Endothelial cell of umbilical vein (primary cell): Measurements from ENCODE around the gene DYRK1B. TPM values are rescaled to one million over a fixed set of nuclear protein-coding genes. Genes with fewer than 3 reads are reported as not detected.

Experiments used
- BruUV-seq: library from RNA; stranded (reverse); fragments of 400-500 nt; replicated peaks from 2 replicates; lab custom pipeline; 2021; lab: Mats Ljungman, UMichigan
- CTCF ChIA-PET: fragments of 300-600, 350-600 bp; sonication (Branson Sonifier 250); formaldehyde crosslinking; loops from one replicate; lab custom pipeline; 2021; ENCODE audit warnings: antibody characterized with exemption, inconsistent platforms; lab: Charles Lee
- POLR2A ChIA-PET: fragments of 300-600, 350-600 bp; sonication (Branson Sonifier 250); formaldehyde crosslinking; loops from one replicate; lab custom pipeline; 2021; ENCODE audit warnings: antibody characterized with exemption, inconsistent platforms; lab: Charles Lee
- DNase-seq: peaks from one replicate; pipeline ENCODE4 v3.0.0-alpha.2; 2011; ENCODE audit warnings: low read depth, low spot score
- FAIRE-seq: peaks from 2 replicates; lab custom pipeline; 2011; peaks lifted over from hg19 to GRCh38; lab: Jason Lieb, UNC
- H2AFZ ChIP-seq: 2 replicates; pipeline ENCODE4 v1.6.0; 2012; ENCODE audit warnings: low read depth, low read length, control low read depth, inconsistent platforms
- H3K27ac ChIP-seq: 2 replicates; pipeline ENCODE4 v1.5.1; 2011; ENCODE audit warnings: low read depth, mild to moderate bottlenecking, control low read depth, low read length, moderate library complexity; ENCODE audit not compliant: insufficient read depth
- H3K27me3 ChIP-seq, 2 experiments: 2 replicates each; pipeline versions ENCODE4 v1.6.0 to v1.6.1; 2011; ENCODE audit warnings: low read length in 2 of 2, mixed read lengths in 1 of 2; ENCODE audit not compliant: control insufficient read depth in 2 of 2, insufficient read depth in 2 of 2
- H3K36me3 ChIP-seq, 2 experiments: 2 replicates in 1 of 2; 3 replicates in 1 of 2; pipeline ENCODE4 v1.5.1; 2011; ENCODE audit warnings: low read length in 2 of 2, mild to moderate bottlenecking in 1 of 2, moderate library complexity in 1 of 2; ENCODE audit not compliant: control insufficient read depth in 2 of 2, insufficient read depth in 2 of 2; ENCODE audit errors: extremely low read depth in 1 of 2
- H3K4me1 ChIP-seq: 3 replicates; pipeline ENCODE4 v1.5.1; 2011; ENCODE audit warnings: mild to moderate bottlenecking, low read length; ENCODE audit not compliant: control insufficient read depth, insufficient read depth; ENCODE audit errors: extremely low read depth
- H3K4me2 ChIP-seq: 2 replicates; pipeline ENCODE4 v1.6.1; 2011; ENCODE audit warnings: low read length, control low read depth, mixed read lengths; ENCODE audit not compliant: insufficient read depth
- H3K4me3 ChIP-seq, 3 experiments: fragments of 200-600 bp in 1 of 3; sonication (generic), shearing (Covaris generic) in 1 of 3; replicated peaks in 1 of 3; 2 replicates each; pipeline ENCODE4 v1.5.1; 2011 to 2016; ENCODE audit warnings: control low read depth in 3 of 3, low read length in 3 of 3, mild to moderate bottlenecking in 2 of 3, inconsistent platforms in 1 of 3, low read depth in 1 of 3, moderate library complexity in 1 of 3; ENCODE audit not compliant: insufficient read depth in 1 of 3
- H3K79me2 ChIP-seq: 2 replicates; pipeline ENCODE4 v1.6.0; 2012; ENCODE audit warnings: low read length, inconsistent platforms; ENCODE audit not compliant: control insufficient read depth, insufficient read depth
- H3K9ac ChIP-seq: replicated peaks from 2 replicates; pipeline ENCODE3; 2011; ENCODE audit warnings: low read length, control low read depth; ENCODE audit not compliant: insufficient read depth; ENCODE audit errors: extremely low read depth
- H3K9me1 ChIP-seq: replicated peaks from 3 replicates; pipeline ENCODE4 v1.6.0; 2011; ENCODE audit warnings: mild to moderate bottlenecking, low read length; ENCODE audit not compliant: control insufficient read depth, insufficient read depth; ENCODE audit errors: extremely low read depth
- H3K9me3 ChIP-seq: replicated peaks from 2 replicates; pipeline ENCODE4 v1.5.1; 2012; ENCODE audit warnings: low read length, inconsistent platforms; ENCODE audit not compliant: control insufficient read depth, insufficient read depth
- H4K20me1 ChIP-seq: replicated peaks from 2 replicates; pipeline ENCODE3; 2011; ENCODE audit warnings: mild to moderate bottlenecking, low read length; ENCODE audit not compliant: control insufficient read depth, insufficient read depth; ENCODE audit errors: extremely low read depth
- CTCF ChIP-seq, 2 donors: IDR thresholded peaks; 1 replicate in 1 of 2; 2 replicates in 1 of 2; pipeline ENCODE4 v1.5.1; 2011; ENCODE audit warnings: low read length in 2 of 2, mild to moderate bottlenecking in 2 of 2, moderate library complexity in 2 of 2, control low read depth in 1 of 2, inconsistent platforms in 1 of 2, low read depth in 1 of 2; ENCODE audit not compliant: insufficient read depth in 1 of 2; ENCODE audit errors: extremely low read depth in 1 of 2
- EZH2 ChIP-seq: IDR thresholded peaks from 2 replicates; pipeline ENCODE4 v1.6.1; 2012; ENCODE audit warnings: borderline replicate concordance, low read depth, mild to moderate bottlenecking, moderate library complexity, low read length, inconsistent platforms; ENCODE audit not compliant: severe bottlenecking
- FOS ChIP-seq: IDR thresholded peaks from 2 replicates; pipeline ENCODE4 v1.6.1; 2011; ENCODE audit warnings: mild to moderate bottlenecking, low read length, moderate library complexity, borderline replicate concordance; ENCODE audit not compliant: insufficient read depth
- GATA2 ChIP-seq: IDR thresholded peaks from 2 replicates; pipeline ENCODE4 v1.7.0; 2011; ENCODE audit warnings: low read depth, mild to moderate bottlenecking, moderate library complexity, mixed read lengths, low read length; ENCODE audit not compliant: insufficient read length, insufficient read depth
- JUN ChIP-seq: IDR thresholded peaks from 2 replicates; pipeline ENCODE4 v1.6.1; 2011; ENCODE audit warnings: borderline replicate concordance, low read depth; ENCODE audit not compliant: insufficient read length, insufficient read depth
- MYC ChIP-seq: IDR thresholded peaks from one replicate; pipeline ENCODE4 v1.6.1; 2011; ENCODE audit warnings: mild to moderate bottlenecking, low read depth, low read length
- POLR2A ChIP-seq: IDR thresholded peaks from 2 replicates; pipeline ENCODE4 v1.6.1; 2012; ENCODE audit warnings: low read depth, mild to moderate bottlenecking, control low read depth, low read length
- POLR2AphosphoS5 ChIP-seq: IDR thresholded peaks from 2 replicates; pipeline ENCODE4 v1.6.1; 2012; ENCODE audit warnings: low read depth, mild to moderate bottlenecking, control low read depth, low read length, moderate library complexity; ENCODE audit not compliant: insufficient read depth
- dilution Hi-C: fragments of 300-500 bp; cut with MboI; formaldehyde crosslinking; loops from one replicate; pipeline ENCODE4 v1.15.0; 2019; ENCODE audit warnings: low sequenced_read_pairs; ENCODE audit not compliant: extremely low pct_ligation_motif_present
- intact Hi-C: fragments of 100-400 bp; cut with micrococcal nuclease; formaldehyde crosslinking; loops from one replicate; pipeline ENCODE4 v1.10.0; 2022
- polyA plus RNA-seq, 4 experiments: library from polyadenylated mRNA; depleted of rRNA in 3 of 4; stranded (reverse) in 3 of 4; unstranded in 1 of 4; fragments of >200 nt; gene quantifications; 2 replicates each; pipeline versions ENCODE4 v1.2.1 to v1.2.3, GENCODE V29; 2011 to 2012; ENCODE audit warnings: missing spikeins in 1 of 4
- total RNA-seq: library from RNA; stranded (reverse); gene quantifications from 2 replicates; pipeline ENCODE4 v1.2.3, GENCODE V29; 2021
- TF ChIP-seq, protein P1 (sequence below): IDR thresholded peaks from 2 replicates; pipeline ENCODE4 v1.6.1; 2011; ENCODE audit not compliant: insufficient read depth, insufficient read length

DYRK1B gene
- total and polyA plus RNA-seq, 2 donors (not counting 3 experiments of a cell fraction or from before 2014, with no cell fraction given), result 17.7 to 30.8 TPM

GRCh38 chr19:39839678-39840327, 5.8 kb upstream of the DYRK1B start:
- no peak for TF ChIP-seq EZH2
- no peak for TF ChIP-seq POLR2A
- Histone ChIP-seq H2AFZ (no peak overlapping the region), H3K36me3 (peaks cover 4 to 25% of the 10 kb centered on the region in 2 experiments), H3K9ac (no peak overlapping the region), H3K9me3 (no peaks in the 10 kb centered on the region), H3K79me2 (peaks cover 56% of the 10 kb centered on the region), H3K27ac (no peak overlapping the region), H3K4me1 (peaks cover 8% of the 10 kb centered on the region), H3K27me3 (no peaks in the 10 kb centered on the region), H4K20me1 (no peaks in the 10 kb centered on the region), H3K9me1 (no peaks in the 10 kb centered on the region), H3K4me2 (no peak overlapping the region), H3K4me3 (no peak overlapping the region)
- BruUV-seq, result no TSS peak
- DNase-seq (no peak), FAIRE-seq (no peak)
- intact Hi-C loops (no loop called here), dilution Hi-C loops (no loop called here)
- ChIA-PET CTCF (no interaction called here), POLR2A (no interaction called here)

DNA sequence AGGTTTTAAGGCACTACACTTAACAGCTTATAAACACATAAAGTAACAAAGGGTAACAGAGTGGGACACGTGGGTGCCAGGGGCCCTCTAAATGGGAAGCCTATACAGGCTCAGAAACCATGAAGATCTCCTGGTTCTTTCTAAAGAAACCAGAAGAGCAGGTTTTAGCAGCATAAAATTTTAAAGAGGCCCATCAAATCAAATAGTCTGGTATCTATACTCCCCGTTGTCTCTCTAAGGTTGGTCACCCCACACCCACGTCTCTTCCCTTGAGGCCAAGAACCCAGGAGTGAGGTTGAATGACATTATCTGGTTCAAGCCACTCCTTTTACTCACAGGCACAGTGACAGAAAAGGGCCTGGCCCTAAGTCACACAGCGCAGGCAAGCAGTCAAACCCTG, 4.6 kb upstream of the DYRK1B start:
- no peaks in the 10 kb centered on the region for H3K9me3 ChIP-seq
- intact Hi-C loops, result no loop called here
- POLR2A ChIA-PET, result no interaction called here
- H3K79me2 ChIP-seq, result peaks cover 43% of the 10 kb centered on the region
- no peak overlapping the region for H3K9ac ChIP-seq
- no peak overlapping the region for H3K27ac ChIP-seq
- dilution Hi-C loops, result no loop called here
- H3K9me1 ChIP-seq, result no peaks in the 10 kb centered on the region
- H3K4me1 ChIP-seq, result peaks cover 3% of the 10 kb centered on the region
- FAIRE-seq, result no peak
- no peaks in the 10 kb centered on the region for H4K20me1 ChIP-seq
- H3K4me3 ChIP-seq, result no peak overlapping the region
- peaks cover 4 to 25% of the 10 kb centered on the region in 2 experiments for H3K36me3 ChIP-seq
- CTCF ChIA-PET, result no interaction called here
- no peak overlapping the region for H2AFZ ChIP-seq
- no TSS peak for BruUV-seq
- TF ChIP-seq GATA2 (no peak), EZH2 (no peak), FOS (no peak), JUN (no peak), CTCF (IDR thresholded peaks at IDR 0.05; ENCODE audit: extremely low read depth in 1 of 2, insufficient read depth in 1 of 2, low read depth in 1 of 2, low read length in 2 of 2) (no peak), POLR2A (no peak), POLR2AphosphoS5 (no peak), MYC (no peak)
- TF ChIP-seq, protein P1, sequence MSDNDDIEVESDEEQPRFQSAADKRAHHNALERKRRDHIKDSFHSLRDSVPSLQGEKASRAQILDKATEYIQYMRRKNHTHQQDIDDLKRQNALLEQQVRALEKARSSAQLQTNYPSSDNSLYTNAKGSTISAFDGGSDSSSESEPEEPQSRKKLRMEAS, result no peak
- no peak for DNase-seq
- no peaks in the 10 kb centered on the region for H3K27me3 ChIP-seq
- H3K4me2 ChIP-seq, result no peak overlapping the region
